Measurements from ENCODE around the gene FBRSL1. TPM values are rescaled to one million over a fixed set of nuclear protein-coding genes. Genes with fewer than 3 reads are reported as not detected.

Gene FBRSL1
- total and polyA plus RNA-seq, 2 donors (not counting 3 experiments of a cell fraction or from before 2014, with no cell fraction given), result 19.3 to 79.8 TPM

- FAIRE-seq, result no peak
- Histone ChIP-seq H3K27ac (ENCODE audit: insufficient read depth, low read depth, low read length) (no peak overlapping the region), H3K4me1 (ENCODE audit: control insufficient read depth, extremely low read depth, insufficient read depth, low read length) (no peaks in the 10 kb centered on the region), H3K27me3 (ENCODE audit: control insufficient read depth in 2 of 2, insufficient read depth in 2 of 2, low read length in 2 of 2) (no peaks in the 10 kb centered on the region), H2AFZ (ENCODE audit: low read depth, low read length) (no peak overlapping the region), H3K4me3 (replicated peaks in 1 of 3; ENCODE audit: insufficient read depth in 1 of 3, low read depth in 1 of 3, low read length in 3 of 3) (no peak overlapping the region), H3K4me2 (ENCODE audit: insufficient read depth, low read length) (no peak overlapping the region), H3K9me3 (replicated peaks; ENCODE audit: control insufficient read depth, insufficient read depth, low read length) (no peaks in the 10 kb centered on the region), H3K9me1 (replicated peaks; ENCODE audit: control insufficient read depth, extremely low read depth, insufficient read depth, low read length) (no peaks in the 10 kb centered on the region), H3K9ac (replicated peaks; ENCODE audit: extremely low read depth, insufficient read depth, low read length) (no peak overlapping the region), H3K79me2 (ENCODE audit: control insufficient read depth, insufficient read depth, low read length) (no peaks in the 10 kb centered on the region), H3K36me3 (ENCODE audit: control insufficient read depth in 2 of 2, extremely low read depth in 1 of 2, insufficient read depth in 2 of 2, low read length in 2 of 2) (no peaks in the 10 kb centered on the region), H4K20me1 (replicated peaks; ENCODE audit: control insufficient read depth, extremely low read depth, insufficient read depth, low read length) (no peaks in the 10 kb centered on the region)
- dilution Hi-C loops (cut with MboI; ENCODE audit: extremely low pct_ligation_motif_present, low sequenced_read_pairs) (no loop called here), intact Hi-C loops (cut with micrococcal nuclease) (loop anchor here (1.0 to 10.0 kb wide), 2 partner anchors 58 to 107 kb away; no protein-coding TSS in a partner anchor)
- TF ChIP-seq GATA2 (IDR thresholded peaks at IDR 0.05; ENCODE audit: insufficient read depth, insufficient read length, low read depth, low read length), result no peak
- no peak for TF ChIP-seq POLR2A (IDR thresholded peaks at IDR 0.05; ENCODE audit: low read depth, low read length)
- no peak for TF ChIP-seq EZH2 (IDR thresholded peaks at IDR 0.05; ENCODE audit: borderline replicate concordance, low read depth, low read length, severe bottlenecking)
- TF ChIP-seq MAX (IDR thresholded peaks at IDR 0.05; ENCODE audit: insufficient read depth, insufficient read length), result no peak
- no peak for TF ChIP-seq POLR2AphosphoS5 (IDR thresholded peaks at IDR 0.05; ENCODE audit: insufficient read depth, low read depth, low read length)
- no peak for TF ChIP-seq FOS (IDR thresholded peaks at IDR 0.05; ENCODE audit: borderline replicate concordance, insufficient read depth, low read length)
- no peak for TF ChIP-seq CTCF (IDR thresholded peaks at IDR 0.05; ENCODE audit: extremely low read depth in 1 of 2, insufficient read depth in 1 of 2, low read depth in 1 of 2, low read length in 2 of 2)
- TF ChIP-seq JUN (IDR thresholded peaks at IDR 0.05; ENCODE audit: borderline replicate concordance, insufficient read depth, insufficient read length, low read depth), result no peak
- TF ChIP-seq MYC (IDR thresholded peaks at IDR 0.05; ENCODE audit: low read depth, low read length), result no peak
- no peak for DNase-seq (ENCODE audit: low read depth, low spot score)
- no TSS peak for BruUV-seq (replicated peaks)
- ChIA-PET CTCF (interaction anchor here (1.1 to 5.1 kb wide), 3 partner anchors 62 to 107 kb away, joined by 3 to 75 read pairs (median 5); no protein-coding TSS in a partner anchor), POLR2A (no interaction called here)
These were observed 32.8 kb downstream of the FBRSL1 start for GRCh38 chr12:132522592-132523380.
